HL-60 (cell line): ENCODE results near the gene PRDM2.

Source experiments
- DNase-seq, 2 experiments: peaks; one replicate each; pipeline ENCODE4 v3.0.0-alpha.2; 2010 to 2020; ENCODE audit warnings: low read depth in 1 of 2, low spot score in 1 of 2
- H3K27ac ChIP-seq: fragments of 250-450 bp; sonication (Bioruptor Pico); replicated peaks from 2 replicates; pipeline ENCODE4 v1.5.1; 2020; ENCODE audit warnings: mild to moderate bottlenecking, moderate library complexity
- H3K27me3 ChIP-seq: fragments of 250-450 bp; sonication (Bioruptor Pico); 2 replicates; pipeline ENCODE4 v1.5.1; 2021; ENCODE audit warnings: mild to moderate bottlenecking, moderate library complexity; ENCODE audit not compliant: insufficient read depth, poor library complexity, severe bottlenecking
- H3K4me3 ChIP-seq: replicated peaks from 2 replicates; pipeline ENCODE4 v1.5.1; 2011; ENCODE audit warnings: mild to moderate bottlenecking, control low read depth, low read length; ENCODE audit not compliant: insufficient read depth
- GABPA ChIP-seq: IDR thresholded peaks from 2 replicates; pipeline ENCODE4 v1.6.1; 2012; ENCODE audit warnings: low read depth
- POLR2AphosphoS5 ChIP-seq: IDR thresholded peaks from 2 replicates; pipeline ENCODE4 v1.6.1; 2012; ENCODE audit warnings: low read depth
- SPI1 ChIP-seq: IDR thresholded peaks from 2 replicates; pipeline ENCODE4 v1.6.1; 2012; ENCODE audit warnings: low read depth, mild to moderate bottlenecking, borderline replicate concordance
- TF ChIP-seq, protein P1 (sequence below): IDR thresholded peaks from one replicate; pipeline ENCODE4 v1.5.1; 2011; ENCODE audit warnings: low read length, control low read depth, inconsistent platforms; ENCODE audit not compliant: insufficient read depth
- TF ChIP-seq, protein P2 (sequence below): IDR thresholded peaks from 2 replicates; pipeline ENCODE4 v1.6.1; 2012; ENCODE audit warnings: low read depth; ENCODE audit not compliant: insufficient replicate concordance

PRDM2 gene

DNA sequence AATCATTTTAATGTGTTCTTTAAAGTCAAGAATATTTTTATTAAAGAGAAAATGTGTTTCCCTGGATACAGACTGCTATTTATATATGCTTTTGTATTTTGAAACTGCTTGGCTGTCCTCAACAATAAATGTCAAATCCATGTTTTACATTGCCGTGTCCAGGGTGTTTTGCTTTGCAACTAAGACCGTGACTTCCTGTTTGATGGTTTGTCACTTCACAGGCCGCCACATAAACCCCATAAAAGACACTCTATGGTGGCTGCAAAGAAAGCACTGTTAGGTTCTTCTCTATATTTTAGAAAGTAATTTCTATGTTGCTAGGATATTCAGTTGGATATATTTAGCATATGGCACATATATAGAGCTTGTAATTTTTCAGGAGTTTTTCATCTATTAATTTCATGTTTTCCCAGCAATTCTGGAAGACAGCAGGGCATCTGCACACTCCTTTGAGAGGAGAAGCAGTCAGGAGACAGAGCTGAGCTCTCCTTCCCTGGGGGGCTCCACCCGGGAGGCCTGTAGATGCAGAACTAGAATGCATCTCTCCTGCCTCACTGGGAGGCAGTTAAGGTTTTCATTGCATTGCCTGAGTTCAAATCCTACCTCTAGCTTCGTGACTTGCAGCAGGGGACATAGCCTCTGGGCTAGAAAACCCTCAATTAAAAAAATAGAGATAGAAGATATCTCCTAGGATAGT is 33.1 kb downstream of the PRDM2 start:
- TF ChIP-seq SPI1 (peak; percentile 71; the same call in 1 of the 2 replicates), GABPA (0 out of 2 replicates have a peak, but pooled peaks have one; percentile 21)
- TF ChIP-seq, protein P1, sequence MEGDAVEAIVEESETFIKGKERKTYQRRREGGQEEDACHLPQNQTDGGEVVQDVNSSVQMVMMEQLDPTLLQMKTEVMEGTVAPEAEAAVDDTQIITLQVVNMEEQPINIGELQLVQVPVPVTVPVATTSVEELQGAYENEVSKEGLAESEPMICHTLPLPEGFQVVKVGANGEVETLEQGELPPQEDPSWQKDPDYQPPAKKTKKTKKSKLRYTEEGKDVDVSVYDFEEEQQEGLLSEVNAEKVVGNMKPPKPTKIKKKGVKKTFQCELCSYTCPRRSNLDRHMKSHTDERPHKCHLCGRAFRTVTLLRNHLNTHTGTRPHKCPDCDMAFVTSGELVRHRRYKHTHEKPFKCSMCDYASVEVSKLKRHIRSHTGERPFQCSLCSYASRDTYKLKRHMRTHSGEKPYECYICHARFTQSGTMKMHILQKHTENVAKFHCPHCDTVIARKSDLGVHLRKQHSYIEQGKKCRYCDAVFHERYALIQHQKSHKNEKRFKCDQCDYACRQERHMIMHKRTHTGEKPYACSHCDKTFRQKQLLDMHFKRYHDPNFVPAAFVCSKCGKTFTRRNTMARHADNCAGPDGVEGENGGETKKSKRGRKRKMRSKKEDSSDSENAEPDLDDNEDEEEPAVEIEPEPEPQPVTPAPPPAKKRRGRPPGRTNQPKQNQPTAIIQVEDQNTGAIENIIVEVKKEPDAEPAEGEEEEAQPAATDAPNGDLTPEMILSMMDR, result no peak
- peak in 1 of 2 experiments; percentile 61 for DNase-seq
- peak overlapping the region; percentile 66 for H3K27ac ChIP-seq
- H3K4me3 ChIP-seq, result no peak overlapping the region
- no peaks in the 10 kb centered on the region for H3K27me3 ChIP-seq

DNA sequence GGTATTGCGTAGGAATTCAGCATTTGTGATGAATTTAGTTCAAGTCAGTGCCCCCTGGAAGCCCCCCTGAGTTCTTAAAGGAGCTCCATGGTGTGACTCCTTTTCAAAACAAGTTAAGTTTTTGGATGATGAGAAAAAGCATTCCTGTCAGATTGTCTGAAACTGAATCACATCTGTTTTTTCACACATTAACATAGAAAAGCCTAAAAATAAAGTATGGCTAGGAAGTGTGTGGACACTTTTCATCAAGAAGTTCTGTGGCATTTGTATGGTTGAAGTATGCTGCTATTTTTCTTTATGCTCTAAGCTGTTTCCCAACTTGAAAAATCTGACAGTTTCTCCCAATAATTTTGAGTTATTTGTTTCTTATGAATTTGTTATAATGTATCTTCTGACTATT is 33.7 kb downstream of the PRDM2 start:
- Histone ChIP-seq H3K27me3 (no peaks in the 10 kb centered on the region), H3K4me3 (no peak overlapping the region), H3K27ac (peak overlapping the region; percentile 66)
- DNase-seq, result no peak
- TF ChIP-seq POLR2AphosphoS5 (no peak), SPI1 (no peak), GABPA (no peak)
- TF ChIP-seq, protein P1, result no peak
- TF ChIP-seq, protein P2, sequence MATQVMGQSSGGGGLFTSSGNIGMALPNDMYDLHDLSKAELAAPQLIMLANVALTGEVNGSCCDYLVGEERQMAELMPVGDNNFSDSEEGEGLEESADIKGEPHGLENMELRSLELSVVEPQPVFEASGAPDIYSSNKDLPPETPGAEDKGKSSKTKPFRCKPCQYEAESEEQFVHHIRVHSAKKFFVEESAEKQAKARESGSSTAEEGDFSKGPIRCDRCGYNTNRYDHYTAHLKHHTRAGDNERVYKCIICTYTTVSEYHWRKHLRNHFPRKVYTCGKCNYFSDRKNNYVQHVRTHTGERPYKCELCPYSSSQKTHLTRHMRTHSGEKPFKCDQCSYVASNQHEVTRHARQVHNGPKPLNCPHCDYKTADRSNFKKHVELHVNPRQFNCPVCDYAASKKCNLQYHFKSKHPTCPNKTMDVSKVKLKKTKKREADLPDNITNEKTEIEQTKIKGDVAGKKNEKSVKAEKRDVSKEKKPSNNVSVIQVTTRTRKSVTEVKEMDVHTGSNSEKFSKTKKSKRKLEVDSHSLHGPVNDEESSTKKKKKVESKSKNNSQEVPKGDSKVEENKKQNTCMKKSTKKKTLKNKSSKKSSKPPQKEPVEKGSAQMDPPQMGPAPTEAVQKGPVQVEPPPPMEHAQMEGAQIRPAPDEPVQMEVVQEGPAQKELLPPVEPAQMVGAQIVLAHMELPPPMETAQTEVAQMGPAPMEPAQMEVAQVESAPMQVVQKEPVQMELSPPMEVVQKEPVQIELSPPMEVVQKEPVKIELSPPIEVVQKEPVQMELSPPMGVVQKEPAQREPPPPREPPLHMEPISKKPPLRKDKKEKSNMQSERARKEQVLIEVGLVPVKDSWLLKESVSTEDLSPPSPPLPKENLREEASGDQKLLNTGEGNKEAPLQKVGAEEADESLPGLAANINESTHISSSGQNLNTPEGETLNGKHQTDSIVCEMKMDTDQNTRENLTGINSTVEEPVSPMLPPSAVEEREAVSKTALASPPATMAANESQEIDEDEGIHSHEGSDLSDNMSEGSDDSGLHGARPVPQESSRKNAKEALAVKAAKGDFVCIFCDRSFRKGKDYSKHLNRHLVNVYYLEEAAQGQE, result no peak

DNA sequence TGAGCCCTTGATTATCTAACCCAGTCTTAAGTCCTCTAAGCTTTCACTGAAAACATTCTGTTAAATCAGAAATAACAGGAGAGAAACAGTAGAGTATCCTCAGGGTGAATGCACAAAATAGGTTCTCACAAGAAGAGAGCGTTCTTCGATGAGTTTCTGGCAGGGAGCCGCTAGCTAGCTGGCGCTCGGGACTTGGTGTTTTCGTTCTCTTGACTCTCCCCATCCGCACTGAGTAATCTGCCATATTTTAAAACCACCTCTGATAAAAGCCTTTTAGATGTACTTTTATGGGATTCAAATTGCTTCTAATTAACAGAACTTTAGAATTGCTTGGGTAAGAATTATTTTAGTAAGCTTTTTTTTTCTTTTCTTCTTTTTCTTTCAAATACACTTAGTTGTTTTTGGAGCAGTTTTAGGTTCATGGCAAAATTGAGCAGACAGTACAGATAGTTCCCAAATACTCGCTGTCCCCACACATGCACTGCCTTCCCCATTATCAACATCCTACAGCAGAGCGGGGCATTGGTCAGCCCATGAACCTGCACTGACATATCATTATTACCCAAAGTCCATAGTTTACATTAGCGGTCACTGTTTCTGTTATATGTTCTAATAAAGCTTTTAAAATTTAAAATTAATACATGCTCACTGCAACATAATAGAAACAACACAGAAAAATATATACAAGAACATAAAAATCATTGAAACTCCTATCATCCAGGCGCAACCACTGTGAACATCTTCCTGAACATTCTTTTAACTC is 35.4 kb downstream of the PRDM2 start:
- no peak for TF ChIP-seq POLR2AphosphoS5
- TF ChIP-seq GABPA, result no peak
- TF ChIP-seq, protein P2, result no peak
- TF ChIP-seq SPI1, result no peak
- TF ChIP-seq, protein P1, result no peak
- Histone ChIP-seq H3K27me3 (no peaks in the 10 kb centered on the region), H3K27ac (no peak overlapping the region)

More for the DNA sequence above, 35.4 kb downstream of the PRDM2 start:
- no peak overlapping the region for H3K4me3 ChIP-seq
- DNase-seq, result no peak
